ENCODE data around the gene PODXL2.

PODXL2 gene

DNA sequence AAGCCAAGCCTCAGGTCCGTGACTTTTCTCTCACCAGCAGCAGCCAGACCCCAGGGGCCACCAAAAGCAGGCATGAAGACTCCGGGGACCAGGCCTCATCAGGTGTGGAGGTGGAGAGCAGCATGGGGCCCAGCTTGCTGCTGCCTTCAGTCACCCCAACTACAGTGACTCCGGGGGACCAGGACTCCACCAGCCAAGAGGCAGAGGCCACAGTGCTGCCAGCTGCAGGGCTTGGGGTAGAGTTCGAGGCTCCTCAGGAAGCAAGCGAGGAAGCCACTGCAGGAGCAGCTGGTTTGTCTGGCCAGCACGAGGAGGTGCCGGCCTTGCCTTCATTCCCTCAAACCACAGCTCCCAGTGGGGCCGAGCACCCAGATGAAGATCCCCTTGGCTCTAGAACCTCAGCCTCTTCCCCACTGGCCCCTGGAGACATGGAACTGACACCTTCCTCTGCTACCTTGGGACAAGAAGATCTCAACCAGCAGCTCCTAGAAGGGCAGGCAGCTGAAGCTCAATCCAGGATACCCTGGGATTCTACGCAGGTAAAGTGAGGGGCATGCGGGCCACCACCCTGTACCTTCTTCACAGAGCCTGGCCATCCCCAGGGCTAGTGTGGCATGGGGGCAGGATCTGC, 31.8 kb downstream of the PODXL2 start:
- no peak for DNase-seq

DNA sequence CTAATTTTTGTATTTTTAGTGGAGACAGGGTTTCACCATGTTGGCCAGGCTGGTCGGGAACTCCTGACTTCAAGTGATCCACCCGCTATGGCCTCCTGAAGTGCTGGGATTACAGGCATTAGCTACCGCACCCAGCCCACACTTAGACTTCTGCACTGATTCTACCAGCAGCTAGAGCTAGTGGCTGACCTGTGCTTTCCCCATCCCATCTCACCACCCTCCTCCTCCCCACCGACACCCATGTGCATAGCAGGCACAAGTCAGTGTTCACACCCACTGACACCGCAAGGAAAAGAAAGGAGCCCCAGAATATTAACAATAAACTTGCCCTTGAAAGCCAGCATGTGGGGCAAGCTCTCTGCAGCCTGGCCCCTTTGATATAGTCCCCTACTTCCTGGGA, 32.6 kb downstream of the PODXL2 start:
- DNase-seq: no peak

DNA sequence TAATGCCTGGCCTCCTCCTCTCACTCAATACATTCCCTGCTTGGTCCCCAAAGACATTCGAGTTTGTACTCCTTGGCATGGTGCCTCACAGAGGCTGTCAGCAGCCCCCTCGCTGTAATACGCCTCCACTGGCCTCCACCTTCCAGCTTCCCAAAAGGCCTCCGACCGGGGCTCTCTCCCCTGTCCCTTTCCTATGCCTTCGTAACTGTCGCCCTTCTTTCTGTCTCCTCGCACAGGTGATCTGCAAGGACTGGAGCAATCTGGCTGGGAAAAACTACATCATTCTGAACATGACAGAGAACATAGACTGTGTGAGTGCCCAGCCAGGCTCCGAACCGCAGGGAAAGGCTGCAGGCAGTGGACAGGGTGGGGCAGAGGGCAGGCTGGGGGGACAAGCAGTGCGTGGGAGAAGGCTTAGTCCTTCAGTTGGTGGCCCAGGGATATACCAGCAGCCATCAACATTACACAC, 33.0 kb downstream of the PODXL2 start:
- DNase-seq: no peak

DNA sequence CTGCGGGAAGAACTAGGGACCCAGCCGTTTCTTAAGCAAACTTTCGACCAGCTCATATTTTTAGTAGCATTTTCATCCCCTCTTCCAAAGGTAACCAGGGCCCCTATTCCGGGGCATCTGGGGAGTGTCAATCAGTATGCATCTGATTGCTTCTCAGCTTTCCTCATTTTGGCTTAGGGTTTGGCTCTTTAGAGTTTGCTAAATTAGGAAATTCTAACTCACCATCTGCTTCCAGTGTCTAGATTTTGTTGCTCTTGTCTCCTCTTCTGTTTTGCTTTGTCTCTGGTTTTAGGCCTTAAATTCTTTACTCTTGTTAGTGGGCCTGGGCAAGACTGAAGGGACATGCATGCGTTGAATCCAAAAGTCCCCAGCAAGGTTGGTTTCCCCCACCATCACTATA, 34.2 kb downstream of the PODXL2 start:
- no peak for DNase-seq

DNA sequence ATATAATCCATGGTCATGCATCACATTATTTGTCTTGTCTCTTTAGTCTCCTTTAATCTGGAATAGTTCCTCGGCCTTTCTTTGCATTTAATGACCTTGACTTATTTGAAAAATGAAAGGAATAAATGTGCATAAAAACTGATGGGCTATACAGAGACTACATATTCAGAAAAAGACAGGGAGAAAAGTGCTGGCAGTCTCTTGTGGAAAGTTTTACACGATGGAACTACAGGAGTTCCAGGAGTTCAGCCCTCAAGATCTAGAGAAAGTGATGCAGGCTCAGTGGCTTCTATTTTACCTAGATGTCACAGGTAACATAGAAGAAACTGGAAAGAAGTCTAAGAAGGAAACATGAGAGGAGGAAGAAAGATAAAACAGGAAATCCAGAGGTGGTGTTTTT, 36.2 kb downstream of the PODXL2 start:
- no peak for DNase-seq

DNA sequence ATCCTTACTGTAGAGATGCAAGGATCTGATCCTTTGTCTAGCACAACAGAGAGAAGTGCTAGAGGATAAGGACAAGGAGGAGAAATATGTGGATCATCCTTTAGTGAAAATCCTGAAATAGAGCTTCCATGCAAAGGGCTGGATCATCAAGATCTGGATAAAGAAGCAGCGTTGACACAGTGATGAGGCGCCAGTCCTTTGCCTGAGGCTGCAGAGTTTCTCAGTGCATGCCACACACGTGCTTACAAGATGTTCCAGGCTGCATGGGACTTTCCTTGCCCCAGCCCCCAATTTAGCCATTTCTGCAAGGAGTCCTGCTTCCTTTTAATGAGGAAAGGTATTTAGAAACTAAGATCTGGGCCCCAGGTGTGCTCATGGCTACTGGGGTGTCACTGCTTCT, 36.6 kb downstream of the PODXL2 start:
- no peak for DNase-seq

DNA sequence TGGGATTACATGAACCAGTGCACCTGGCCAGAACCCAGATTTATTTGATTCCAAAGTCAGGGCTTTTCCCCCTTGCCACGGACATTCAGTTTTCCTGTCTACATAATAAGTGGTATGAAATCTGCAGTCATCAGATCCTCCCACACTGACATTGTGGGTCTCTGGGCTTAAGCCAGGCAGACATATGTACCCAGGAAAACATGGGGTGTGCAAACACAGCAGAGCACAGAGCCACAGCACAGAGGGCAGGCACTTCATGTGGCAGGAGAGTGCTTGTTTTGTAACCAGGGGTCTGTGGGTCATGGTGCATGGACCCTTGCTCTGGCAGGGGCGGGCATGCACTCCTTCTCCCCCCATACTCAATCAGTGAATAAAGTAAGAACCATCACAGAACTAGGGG, 37.7 kb downstream of the PODXL2 start:
- no peak for DNase-seq

DNA sequence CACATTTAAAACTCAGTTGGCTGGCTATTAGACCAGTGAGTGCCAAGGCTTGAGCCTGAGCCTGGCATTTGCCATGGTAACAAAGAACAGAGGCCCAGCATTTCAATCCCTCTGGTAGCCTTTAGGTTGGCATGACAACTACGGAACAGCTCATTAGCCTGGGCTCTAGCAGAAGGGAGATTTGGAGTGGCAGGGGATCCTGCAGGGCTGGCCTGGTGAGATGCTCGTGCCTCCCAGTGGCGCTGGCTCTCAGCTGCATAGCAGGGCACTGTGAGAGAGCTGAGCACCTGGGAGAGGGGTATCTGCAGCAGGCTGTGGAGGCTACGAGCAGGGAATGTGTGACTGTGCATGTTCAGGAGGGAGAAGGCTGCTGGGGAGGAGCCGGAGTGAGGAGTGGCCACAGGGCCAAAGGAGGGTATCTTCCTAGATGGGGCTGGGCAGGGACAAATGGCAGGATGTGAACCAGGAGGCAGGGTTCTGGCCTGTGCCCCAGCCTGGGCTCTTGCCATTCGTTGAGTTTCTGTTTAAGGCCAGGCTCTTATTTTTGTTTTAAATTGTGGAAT, 38.2 kb downstream of the PODXL2 start:
- no peak for DNase-seq

DNA sequence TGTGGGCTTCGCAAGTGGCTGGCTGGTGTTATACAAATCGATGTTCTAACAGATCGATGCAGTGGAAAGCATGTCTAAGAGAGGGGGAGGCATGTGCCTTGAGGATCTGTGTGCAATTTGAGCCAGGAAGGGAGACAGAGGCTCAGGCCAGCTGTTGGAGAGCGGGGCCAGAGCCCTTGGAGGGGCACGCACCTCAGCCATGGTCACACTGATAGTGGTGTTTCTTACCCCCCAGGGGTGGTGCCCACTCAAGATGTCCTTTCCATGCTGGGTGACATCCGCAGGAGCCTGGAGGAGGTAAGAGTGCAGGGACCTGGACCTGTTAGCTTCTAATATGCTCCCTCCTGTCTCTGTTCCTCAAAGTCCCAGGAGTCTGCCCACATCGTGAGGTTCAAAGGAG, 39.9 kb downstream of the PODXL2 start:
- no peak for DNase-seq

DNA sequence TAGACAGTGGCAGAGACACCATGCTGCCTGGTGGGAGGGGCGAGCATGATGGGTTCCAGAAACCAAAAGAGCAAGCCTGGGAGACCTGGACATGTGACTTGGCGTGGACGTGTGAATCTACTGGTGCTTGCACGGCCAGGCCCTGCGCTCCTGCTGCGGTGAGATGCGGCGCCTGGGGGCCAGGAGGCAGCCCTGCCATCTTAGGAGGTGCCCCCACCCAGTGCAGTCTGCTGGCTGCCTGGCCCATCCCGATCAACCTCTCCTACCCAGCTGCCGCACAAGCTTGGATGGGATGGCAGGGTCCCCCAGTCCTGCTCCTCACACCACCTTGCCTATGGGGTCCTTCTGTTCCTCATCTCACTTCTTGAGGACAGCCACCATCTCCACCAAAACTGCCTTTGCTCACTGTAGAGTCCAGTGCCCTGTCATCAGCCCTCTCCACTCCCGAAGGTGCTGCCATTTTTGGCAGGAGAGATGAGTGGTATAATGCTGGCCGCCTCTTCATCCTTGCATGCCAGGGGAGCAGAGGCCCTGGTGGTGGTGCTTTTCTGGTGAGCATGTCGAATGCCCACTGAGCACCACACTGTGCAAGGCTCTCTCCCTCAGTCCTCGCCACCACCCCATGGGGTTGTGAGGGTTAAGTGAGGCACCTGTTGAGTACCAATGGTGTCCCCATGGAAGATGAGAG, 40.7 kb downstream of the PODXL2 start:
- DNase-seq: no peak

DNA sequence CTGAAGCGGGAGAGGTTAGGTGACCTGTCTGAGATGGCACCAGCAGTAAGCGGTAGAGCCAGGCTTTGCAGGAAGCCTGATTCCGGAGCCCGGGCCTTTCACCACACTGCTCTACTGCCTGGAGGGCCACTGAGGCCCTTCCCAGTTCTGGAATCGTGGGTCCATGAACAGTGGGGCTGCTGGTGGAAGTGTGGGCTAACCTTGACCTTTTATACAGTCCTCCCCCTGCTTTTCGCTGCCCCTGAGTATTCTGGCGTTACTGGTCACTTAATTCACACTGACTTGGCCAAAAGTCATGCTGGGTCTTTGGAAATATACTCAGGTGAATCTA, 41.2 kb downstream of the PODXL2 start:
- DNase-seq: no peak

DNA sequence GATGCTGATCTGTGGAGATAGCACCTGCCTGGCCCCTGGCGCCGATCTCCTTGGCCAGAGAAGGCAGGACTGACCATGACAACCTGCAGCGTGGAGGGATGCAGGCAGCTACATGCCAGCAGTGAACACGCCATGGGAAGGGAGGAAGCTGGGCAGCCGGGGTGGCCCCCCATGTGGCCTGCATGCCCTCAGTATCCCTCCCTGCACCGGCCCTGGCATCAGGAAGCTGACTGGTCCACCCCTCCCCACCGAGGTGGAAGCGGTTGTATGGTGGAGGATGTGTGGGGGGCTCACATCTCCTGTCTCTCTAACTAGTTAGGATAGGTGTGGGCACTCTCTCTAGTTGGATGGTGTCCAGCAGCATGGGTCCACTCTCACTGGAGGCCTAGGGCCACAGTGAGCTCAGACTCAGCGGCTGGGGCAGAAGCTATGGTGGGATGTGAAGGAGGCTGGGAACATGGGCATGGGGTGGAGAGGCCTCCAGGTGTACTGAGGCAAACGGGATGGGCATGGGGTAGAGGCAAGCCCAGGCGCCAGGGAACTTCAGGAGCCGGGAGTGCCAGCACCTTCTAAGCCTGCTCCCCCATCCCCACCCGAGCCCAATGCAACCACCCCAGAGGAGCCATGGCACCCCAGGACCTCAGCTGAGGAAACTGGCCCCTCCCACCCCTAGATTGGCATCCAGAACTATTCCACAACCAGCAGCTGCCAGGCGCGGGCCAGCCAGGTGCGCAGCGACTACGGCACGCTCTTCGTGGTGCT, 42.0 kb downstream of the PODXL2 start:
- no peak for DNase-seq

DNA sequence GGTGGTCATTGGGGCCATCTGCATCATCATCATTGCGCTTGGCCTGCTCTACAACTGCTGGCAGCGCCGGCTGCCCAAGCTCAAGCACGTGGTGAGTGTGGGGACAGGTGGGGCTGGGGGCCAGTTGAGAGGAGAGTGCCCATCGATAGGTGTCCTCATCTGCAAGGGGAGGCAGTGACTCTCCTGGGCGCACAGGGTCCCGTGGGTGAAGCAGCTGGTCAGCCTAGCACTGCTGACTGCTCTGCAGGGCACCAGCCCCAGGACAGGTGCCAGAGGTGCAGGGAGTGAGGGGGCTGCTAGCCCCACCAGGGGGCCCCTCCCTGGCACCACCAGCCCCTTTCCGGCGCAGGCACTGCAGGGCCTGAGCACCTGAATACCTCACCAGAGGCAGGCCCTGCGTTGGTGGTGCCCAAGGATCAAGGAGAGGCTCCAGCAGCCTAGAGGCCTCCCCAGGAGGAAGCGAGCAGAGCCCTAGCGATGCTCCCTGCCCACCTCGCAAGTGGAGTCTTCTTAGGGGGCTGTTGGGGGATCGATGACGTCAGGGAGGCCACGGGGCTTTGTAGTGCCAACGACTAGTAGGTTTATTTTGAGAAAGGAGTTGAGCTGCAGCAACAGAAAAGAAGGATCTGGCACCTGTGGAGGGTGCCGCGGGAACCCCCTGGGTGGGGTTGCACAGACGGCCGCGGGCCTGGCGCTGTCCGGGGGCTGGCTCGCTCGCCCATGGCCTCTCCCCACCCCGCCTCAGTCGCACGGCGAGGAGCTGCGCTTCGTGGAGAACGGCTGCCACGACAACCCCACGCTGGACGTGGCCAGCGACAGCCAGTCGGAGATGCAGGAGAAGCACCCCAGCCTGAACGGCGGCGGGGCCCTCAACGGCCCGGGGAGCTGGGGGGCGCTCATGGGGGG, 42.8 kb downstream of the PODXL2 start:
- DNase-seq: peak; percentile 69

DNA sequence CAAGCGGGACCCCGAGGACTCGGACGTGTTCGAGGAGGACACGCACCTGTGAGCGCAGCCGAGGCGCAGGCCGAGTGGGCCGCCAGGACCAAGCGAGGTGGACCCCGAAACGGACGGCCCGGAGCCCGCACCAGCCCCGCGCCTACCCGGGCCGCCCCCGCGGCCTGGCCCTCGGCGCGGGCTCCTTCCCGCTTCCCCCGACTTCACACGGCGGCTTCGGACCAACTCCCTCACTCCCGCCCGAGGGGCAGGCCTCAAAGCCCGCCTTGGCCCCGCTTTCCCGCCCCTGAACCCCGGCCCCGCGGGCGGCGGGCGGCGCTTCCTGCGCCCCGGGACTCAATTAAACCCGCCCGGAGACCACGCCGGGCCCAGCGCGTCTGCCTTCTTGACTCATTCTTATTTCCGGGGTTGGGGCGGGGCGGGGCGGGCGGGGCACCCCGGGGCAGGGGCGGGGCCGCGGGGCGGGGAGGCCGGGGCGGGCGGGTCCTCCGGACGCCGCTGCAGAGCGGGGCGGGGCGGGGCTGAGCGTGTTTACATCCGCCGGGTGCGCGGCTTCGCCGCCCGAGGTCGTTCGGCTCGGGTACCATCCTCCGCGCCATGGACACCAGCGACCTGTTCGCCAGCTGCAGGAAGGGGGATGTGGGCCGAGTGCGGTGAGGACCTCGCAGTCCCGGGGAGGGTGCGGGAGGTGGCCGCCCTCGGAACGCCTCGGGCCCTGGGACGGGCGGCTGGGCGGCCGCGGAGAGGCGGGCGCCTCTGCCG, 43.6 kb downstream of the PODXL2 start, which contains the start of gene ABTB1:
Gene ABTB1, plus strand, starts transcription at position 524 of the 762 bp plus-strand sequence. Its CDS starts 74 bp downstream, at position 598.
- peak; percentile 81 for DNase-seq

DNA sequence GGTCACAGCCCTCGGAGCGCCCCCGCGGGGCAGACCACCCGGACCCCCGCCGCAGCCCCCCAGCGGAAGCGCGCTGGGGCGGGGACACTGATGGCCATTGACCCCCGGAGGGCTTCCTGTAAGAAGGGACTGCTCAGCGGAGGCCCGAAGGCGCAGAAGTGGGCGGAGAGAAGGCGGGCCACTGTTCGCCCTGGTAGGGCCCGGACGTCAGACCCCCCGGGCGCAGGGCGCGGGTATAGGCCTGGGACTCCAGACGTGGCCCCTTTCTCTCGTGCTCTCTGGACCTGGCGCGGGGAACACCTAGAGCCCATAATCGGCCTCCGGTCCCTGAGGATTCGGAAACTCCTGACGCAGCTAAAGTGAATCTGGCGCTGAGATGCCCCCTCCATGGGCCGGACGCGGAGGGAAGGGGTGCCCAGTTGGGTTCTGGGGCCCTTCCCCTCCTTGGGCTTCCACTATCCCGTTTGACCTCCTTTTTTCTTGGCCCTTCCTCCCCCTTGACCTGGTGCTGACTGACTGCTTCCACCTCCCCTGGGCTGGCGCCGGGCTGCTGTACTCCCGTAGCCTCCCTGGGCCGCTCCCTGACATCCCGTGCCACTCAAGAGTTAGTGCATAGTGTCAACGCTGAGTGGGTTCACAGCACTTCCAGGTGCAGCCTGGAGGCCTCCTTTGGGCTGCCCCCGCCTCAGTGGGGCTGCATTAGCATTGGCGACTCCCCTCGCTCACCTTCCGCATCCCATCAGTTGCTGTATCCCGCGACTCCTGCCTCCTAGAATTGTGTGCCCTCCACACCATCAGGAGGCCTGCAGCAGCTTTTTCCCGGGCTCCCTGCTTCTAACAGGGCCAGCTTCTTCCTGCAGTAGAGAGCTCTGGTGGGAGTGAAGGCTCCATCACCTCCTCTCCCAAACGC, 44.5 kb downstream of the PODXL2 start:
- peak; percentile 73 for DNase-seq

DNA sequence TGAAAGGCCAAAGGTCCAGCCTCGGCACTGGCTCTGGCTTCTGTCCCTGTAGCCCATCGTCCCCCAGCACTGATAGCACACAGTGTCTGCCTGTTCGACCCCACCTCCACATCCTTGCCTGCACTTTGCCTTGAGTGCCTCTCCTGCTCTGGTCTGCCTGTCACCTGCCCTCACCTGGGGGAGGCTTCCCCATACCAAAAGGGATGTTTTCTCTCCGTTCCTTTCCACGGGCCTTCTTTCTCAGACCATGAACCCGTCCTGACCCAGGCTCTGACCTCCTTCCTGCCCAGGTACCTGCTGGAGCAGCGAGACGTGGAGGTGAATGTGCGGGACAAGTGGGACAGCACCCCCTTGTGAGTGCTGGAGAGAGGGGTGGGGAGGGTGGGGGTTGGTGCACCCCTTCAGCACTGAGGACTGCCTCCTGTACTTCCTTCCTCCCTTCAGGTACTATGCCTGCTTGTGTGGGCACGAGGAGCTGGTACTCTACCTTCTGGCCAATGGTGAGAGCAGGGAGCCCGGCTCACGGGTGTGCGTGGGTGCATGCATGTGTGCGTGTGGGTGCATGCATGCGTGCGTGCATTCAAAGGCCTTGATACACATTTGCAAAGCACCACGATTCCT, 45.2 kb downstream of the PODXL2 start:
- DNase-seq: no peak

DNA sequence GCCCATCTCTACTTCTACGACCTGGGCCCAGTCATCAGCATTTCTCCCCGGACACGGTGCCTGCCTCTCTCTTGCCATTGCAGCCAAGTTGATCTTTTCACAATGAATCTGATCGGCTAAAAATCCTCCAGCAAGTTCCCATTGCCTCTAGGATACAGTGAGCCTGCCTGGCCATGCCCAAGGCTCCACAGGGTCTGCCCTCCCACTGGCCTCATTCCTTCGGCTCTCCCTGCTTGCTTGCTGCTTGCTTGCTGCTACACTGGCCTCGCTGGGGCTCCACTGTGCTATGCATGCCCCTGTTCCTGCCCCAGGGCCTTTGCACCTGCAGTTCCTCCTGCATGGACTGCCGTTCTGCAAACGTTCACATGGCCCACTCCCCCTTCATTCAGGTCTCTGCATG, 45.8 kb downstream of the PODXL2 start:
- no peak for DNase-seq

DNA sequence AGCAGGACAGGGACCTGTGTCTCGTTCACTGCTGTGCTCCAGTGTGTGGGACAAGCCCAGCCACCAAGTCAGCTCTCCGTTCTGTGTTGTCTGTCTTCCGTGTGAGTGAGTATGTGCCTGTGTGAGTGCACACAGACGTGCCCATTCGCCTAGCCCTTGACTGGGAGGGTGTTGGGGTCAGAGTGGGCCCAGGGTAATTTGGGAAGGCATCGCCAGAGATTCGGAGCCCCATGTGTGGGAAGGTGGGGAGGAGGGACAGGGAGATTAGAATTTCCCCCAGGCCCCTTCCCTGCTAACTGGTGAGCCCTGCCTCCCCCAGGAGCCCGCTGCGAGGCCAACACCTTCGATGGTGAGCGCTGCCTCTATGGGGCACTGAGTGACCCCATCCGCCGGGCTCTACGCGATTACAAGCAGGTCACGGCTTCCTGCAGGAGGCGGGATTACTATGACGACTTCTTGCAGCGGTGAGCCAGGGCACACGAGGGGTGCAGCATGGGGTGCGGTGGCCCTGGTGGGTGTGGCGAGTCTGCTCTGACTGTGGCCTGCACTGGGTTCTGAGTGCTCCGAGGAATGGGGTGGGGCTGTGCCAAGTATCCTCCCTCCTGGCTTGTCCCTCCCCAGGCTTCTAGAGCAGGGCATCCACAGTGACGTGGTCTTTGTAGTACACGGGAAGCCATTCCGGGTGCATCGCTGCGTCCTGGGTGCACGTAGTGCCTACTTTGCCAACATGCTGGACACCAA, 46.8 kb downstream of the PODXL2 start:
- no peak for DNase-seq

DNA sequence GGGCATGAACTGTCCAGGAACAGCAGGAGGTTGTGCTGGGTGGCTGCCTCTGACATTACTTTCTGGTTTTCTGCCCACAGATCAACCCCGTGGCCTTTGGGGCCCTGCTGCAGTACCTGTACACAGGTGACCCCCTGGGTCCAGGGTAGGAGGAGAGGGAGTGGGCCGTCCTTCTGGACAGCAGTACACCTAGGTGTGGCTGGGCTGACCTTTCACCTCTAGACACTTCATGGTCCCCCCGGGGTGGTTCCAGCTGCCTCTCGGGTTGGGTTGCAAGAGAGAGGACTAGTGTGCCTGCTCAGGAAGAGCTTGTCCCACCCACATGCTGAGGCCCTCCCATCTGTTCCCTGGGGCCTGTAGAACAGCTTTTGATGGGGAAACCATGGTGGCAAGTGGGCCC, 47.5 kb downstream of the PODXL2 start:
- no peak for DNase-seq
